HG02970 (cell line): ENCODE data around the gene PTK7.

Experiments
- ATAC-seq: cut with Tn5 transposase; IDR thresholded peaks from one replicate; pipeline ENCODE4 v1.9.1; 2021; ENCODE audit warnings: mild to moderate bottlenecking, moderate library complexity, moderate number of reproducible peaks; ENCODE audit not compliant: unreplicated experiment, low FRiP score

Gene PTK7

DNA sequence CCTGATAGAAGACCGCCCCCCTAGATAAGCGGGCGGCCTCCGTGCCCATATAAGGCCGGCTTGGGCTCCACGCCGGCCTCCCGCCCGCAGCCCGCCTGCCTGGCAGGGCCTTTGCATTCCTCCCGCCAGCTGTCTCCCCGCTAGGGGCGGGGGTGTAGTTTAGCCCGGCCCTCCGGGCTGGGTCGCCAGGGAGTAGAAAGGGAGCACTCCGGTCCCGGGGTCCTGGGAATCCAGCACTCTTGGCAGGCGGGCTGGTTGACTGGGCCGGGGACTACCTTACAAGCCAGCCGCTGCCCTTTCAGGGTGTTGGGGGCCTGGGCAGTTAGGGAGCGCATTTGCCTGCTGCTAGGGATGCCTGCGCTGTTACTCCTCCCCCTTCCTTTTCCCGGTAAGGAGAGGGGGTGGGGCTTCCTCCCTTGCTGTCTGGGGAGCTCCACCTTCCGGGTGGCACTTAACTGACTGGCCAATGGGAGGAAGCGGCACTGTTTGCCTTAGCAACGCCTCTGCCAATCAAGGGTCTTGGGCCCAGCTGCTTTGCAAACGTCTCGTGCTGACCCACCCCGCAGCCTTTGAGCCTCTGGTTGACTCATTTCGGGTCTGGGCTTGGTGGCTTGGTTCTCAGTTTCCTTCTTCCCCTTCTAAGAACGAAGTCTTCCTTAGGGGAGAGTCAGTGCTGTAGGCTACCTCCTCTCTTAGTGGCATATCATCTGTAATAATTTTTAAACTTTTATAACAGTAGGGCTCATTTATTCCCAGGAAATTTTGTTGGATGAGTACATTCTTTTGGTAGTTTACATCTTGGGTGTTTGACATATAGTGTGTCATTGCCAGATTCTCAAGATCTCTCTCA is 98.4 kb downstream of the PTK7 start:
- ATAC-seq: peak; percentile 52

GRCh38 chr6:43175676-43176422 is 99.7 kb downstream of the PTK7 start:
- ATAC-seq: no peak

DNA sequence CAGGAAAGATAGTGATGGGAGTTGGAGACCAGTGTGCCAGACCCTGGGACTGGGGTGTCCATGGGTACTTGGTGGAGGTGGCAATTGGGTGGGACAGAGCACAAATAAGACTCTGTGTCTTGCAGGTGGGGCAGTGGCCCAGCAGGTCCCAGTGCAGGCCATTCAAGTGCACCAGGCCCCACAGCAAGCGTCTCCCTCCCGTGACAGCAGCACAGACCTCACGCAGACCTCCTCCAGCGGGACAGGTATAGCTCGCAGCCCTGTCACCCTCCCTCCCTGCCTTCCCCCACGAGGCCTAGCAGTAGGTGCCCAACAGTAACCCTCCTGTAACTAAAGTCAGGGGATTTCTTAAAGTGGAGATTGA is 100.3 kb downstream of the PTK7 start:
- no peak for ATAC-seq

DNA sequence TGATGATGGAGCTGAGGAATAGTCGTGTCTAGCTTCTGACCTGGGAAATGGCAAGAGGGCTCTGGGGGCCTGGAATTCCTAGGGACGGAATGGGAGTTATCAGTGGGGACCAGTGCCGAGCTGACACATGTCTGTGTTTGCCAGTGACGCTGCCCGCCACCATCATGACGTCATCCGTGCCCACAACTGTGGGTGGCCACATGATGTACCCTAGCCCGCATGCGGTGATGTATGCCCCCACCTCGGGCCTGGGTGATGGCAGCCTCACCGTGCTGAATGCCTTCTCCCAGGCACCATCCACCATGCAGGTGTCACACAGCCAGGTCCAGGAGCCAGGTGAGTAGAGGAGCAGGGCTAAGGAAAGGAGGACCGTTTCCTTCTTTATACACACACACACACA is 102.0 kb downstream of the PTK7 start:
- ATAC-seq: no peak

GRCh38 chr6:43178951-43179830 is 103.1 kb downstream of the PTK7 start:
- ATAC-seq: no peak

GRCh38 chr6:43180058-43180457 is 103.9 kb downstream of the PTK7 start:
- ATAC-seq: no peak

DNA sequence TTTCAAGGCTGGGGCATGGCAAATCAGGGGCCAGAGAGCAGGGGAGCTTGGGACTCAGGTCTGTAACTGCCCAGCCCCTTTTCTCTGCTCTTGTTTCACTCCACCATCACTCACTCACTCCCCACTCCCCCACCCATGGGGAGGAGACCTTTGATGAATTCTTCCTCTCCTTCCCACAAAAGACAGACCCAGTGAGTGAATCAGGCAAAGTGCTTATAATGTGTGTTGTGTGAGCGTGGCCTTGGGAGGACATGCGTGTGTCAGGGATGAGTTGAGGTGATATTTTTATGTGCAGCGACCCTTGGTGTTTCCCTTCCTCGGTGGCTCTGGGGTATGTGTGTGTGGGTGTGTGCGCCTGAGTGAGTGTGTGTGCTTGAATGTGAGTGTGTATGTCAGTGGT is 104.9 kb downstream of the PTK7 start:
- no peak for ATAC-seq

DNA sequence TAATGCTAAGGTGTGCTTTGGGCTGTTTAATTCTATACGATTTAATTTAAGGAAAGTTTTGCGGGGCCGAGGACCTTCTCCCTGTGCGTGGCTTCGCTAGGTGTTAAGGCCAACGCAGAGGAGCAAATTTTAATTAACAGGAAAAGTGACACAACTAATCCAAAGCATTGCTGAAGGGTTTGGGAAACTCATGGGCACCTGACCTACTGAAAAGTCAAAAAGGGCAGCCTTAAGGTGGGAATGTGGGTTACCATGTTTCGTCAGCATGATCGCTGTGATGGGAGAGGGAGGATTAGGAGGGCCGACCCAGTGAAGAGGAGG is 105.5 kb downstream of the PTK7 start:
- no peak for ATAC-seq

DNA sequence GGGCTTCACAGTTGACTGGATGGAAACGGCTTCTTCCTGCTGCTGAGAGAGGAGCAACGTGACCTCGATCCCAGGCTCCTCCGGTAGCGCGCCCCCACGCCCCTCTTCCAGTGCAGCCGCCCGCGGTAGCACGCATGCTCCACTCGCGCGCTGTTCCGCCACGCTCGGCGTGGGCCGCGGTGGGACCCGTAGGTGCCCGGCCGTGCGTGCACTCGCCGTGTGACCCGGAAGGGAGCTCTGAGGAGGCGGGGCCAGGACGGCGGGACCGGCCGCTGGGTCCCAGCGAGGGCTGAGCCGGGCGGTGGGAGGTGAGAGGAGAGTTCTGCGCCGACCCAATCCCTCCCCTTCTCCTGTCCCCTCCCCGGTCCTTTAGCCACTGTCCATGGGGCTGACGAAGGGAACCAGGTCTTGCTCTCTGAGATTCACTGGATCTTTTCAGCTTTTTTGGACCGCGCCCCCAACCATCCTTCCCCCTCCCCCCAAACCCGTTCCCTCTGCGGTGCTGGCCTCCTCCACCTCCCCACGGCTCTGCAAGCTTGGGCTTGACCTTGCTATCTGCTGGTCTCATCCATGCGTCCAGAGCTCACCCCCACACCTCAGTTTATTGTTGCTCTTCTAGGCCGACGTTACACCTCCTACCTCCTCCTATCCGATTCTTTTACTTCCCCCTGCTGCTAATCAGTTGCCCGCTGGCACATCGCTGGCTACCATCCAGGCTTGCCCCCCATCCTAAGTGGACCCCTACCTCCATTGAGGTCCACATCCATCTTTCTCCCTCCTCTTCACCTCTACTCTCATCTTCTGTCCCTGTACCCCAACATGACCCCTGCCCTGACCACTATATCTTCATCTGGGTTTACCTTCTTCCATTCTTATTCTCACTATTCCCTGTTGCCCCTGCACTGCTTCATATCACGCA is 106.1 kb downstream of the PTK7 start, which contains the start of gene CUL9:
TSS of gene CUL9 (plus strand) at position 255 of the 919 bp plus-strand sequence. CDS start 2,115 bp downstream, outside the sequence.
- ATAC-seq: peak; percentile 81

DNA sequence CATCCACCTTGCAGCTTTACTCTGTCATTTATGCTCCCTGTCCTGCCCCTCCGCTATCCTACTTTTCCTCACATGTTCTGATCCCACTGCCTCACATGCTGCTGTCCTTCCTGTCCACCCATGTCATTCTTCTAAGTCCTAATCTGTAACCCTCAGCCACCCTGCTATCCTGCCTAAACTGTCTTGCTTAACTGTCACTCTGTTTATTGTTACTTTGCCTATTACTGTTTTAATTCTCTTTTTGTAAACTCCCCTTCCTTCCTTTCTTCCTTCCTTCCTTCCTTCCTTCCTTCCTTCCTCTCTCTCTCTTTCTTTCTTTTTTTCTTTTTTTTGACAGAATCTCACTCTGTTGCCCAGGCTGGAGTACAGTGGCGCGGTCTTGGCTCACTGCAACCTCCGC is 107.3 kb downstream of the PTK7 start:
- no peak for ATAC-seq

DNA sequence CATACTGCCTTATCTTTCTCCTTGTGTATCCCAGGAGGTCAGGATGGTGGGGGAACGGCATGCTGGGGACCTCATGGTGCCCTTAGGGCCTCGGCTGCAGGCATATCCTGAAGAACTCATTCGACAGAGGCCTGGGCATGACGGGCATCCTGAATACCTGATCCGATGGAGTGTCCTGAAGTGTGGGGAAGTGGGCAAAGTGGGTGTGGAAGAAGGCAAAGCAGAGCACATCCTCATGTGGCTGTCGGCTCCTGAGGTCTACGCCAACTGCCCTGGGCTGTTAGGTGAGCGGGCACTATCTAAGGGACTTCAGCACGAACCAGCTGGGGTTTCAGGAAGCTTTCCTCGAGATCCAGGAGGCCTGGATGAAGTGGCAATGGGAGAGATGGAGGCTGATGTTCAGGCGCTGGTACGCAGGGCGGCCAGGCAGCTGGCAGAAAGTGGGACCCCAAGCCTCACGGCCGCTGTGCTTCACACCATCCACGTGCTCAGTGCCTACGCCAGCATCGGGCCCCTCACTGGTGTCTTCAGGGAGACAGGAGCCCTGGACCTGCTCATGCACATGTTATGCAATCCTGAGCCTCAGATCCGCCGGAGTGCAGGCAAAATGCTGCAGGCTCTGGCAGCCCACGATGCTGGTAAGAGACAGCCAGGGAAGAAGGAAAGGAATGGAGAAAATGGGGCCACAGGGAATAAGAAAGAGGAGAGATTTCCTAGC is 108.3 kb downstream of the PTK7 start:
- ATAC-seq: no peak

DNA sequence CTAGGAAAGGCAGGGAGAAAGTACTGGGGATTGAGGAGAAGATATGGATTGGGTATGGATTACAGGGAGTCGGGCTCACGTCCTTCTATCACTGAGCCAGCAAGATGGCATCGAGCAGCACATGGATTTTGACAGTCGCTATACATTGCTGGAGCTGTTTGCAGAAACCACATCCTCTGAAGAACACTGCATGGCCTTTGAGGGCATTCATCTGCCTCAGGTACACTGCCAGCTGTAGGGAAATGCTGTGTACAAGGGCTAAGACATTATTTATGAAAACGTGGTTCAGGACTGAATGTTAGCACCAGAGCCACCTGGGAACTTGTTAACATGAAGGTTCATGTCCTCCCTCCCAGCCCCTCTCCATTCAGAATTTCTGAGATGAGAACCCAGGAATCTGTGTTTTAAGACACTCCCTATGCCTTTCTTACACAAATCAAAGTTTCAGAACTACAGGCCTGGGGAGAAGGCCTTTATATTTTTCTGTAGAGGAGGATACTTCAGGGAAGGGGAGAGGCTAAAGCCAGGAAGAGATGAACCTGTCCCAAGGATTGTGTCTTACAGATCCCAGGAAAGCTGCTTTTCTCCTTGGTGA is 109.4 kb downstream of the PTK7 start:
- ATAC-seq: no peak

DNA sequence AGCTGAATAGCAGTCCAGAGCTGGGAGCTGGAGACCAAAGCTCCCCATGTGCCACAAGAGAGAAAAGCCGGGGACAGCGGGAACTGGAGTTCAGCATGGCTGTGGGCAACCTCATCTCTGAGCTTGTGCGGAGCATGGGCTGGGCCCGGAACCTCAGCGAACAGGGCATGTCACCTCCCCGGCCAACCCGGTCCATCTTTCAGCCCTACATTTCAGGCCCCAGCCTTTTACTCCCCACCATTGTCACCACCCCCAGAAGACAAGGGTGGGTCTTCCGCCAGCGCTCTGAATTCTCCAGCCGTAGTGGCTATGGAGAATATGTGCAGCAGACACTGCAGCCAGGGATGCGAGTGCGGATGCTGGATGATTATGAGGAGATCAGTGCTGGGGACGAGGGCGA is 109.9 kb downstream of the PTK7 start:
- ATAC-seq: no peak

- no peak for ATAC-seq
Measured at GRCh38 chr6:43186706-43187105, 110.6 kb downstream of the PTK7 start.

- ATAC-seq: no peak
Measured at GRCh38 chr6:43187821-43188220, 111.7 kb downstream of the PTK7 start.

DNA sequence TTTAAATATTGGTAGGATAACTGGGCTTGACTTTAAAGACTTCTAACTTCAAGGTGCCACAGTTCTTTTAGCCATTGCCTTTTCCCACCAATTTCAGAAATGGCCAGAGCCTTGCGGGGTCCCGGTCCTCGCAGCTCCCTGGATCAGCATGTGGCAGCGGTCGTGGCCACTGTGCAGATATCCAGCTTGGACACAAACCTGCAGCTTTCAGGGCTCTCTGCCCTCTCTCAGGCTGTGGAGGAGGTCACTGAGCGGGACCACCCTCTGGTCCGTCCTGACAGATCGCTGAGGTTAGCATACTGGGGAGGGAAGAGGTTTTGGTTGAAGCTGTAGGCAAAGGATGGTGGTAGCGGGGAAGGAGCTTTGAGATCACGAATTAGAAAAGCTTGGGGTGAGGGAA is 112.3 kb downstream of the PTK7 start:
- no peak for ATAC-seq

DNA sequence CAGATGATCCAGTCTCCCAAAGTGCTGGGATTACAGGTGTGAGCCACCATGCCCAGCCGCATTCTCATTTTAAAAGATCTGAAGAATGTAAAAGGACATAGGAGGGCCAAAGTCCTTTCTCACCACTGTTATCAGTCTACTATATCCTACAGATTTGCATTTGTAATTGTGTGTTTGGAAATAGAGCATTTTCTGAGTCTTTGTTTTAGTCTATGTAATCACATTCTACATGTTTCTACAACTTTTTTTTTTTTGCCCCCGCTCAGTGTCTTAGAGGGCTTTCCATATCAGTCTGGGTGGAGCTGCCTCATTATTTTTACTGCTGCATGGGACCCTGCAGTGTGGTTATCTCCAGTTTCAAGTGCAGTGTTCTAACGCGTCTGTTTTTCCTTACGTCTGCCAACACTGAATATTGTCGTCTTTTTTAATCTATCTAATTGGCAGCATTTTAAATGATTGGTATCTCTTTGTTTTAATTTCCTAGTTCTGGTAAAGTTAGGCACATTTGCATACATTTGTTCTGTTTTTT is 113.7 kb downstream of the PTK7 start:
- no peak for ATAC-seq

DNA sequence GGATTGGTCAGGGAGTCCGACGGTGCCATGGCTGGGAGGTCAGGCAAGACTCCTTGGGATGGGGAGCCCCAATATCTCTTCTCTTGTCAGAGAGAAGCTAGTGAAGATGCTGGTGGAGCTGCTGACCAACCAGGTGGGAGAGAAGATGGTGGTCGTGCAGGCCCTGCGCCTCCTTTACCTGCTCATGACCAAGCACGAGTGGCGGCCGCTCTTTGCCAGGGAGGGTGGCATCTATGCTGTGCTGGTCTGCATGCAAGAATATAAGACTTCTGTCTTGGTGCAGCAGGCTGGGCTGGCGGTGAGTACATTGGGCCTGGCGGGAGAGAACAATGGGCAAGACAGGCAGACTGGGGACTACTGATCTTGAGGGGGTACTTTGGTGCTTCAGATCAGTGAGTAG is 116.8 kb downstream of the PTK7 start:
- ATAC-seq: no peak

GRCh38 chr6:43193929-43194328 is 117.8 kb downstream of the PTK7 start:
- ATAC-seq: no peak
